Retina (tissue), 1 donor: ENCODE results near the gene SCN3B.

Experiments used
- DNase-seq: peaks from one replicate; pipeline ENCODE4 v3.0.0-alpha.2; 2016

The SCN3B gene

DNA sequence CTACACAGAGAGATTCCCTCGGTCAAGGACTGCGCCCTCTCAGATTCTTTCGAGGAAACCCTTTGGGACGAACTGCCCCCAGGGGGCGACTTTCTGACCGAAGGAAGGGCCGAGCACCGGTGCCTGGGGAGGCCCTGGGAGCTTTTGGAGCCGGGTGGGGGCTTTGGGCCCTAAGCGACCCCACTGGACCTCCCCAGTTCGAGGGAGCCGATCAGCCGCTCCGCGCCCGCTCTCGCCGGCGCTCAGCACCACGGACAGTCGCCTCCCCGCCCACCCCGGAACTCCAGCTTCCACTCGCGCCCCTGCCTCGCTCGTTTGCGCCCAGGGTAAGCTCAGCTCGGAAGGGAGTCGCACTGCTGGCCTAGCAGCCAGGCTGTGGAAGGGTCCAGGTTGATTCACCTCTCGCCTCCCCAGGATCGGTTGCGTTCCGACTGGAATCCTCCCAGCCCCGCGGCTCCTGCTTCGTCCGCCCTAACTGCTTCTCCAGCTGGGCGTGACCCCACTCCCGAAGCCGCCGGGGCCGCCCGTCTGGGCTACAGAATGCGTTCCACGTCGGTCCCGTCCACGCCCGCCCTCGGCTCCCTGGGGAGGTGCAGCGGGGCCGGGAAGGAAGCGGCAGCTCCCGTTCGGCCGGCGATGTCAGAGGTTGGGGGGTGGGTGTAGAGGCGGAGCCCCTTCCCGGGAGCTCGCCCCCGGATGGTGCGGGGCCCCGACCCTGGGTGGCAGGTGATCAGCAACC is 428 bp downstream of the SCN3B start:
- DNase-seq: peak; percentile 91

DNA sequence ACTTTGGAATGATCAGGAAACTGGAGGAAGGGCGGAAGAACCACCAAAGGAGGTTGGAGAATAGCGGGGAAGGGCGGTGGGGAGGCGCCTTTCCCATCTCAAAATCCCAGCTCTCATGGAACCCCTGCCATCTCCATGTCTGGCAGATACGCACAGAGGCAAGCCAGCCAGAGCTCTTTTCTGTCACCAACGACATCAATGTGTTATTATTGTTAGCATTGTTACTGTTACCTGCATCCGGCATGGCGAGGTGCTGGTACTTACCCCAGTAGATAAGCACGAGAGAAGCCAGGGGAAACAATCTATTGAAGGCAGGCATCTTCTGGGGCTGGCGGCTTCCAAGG is 969 bp downstream of the SCN3B start:
- no peak for DNase-seq

DNA sequence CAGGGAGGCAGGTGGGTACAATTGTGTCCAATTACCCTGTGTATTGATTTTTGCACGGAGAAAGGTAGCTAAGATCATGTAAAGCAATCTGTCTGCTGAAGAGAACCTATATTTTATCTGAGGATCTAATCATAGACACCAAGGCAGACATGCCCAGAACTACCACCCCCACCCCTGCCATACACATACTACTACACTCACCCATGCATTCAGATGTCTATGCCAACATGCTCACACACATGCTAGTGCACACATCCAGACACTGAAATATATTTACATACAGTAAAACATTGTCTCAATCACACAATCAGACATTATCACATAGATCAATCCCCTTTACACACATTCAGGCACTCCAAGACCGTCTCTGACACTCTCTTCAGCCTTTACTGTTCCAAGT is 1.8 kb downstream of the SCN3B start:
- DNase-seq: no peak

- no peak for DNase-seq
Observed at GRCh38 chr11:123650901-123651300, 3.5 kb downstream of the SCN3B start.

DNA sequence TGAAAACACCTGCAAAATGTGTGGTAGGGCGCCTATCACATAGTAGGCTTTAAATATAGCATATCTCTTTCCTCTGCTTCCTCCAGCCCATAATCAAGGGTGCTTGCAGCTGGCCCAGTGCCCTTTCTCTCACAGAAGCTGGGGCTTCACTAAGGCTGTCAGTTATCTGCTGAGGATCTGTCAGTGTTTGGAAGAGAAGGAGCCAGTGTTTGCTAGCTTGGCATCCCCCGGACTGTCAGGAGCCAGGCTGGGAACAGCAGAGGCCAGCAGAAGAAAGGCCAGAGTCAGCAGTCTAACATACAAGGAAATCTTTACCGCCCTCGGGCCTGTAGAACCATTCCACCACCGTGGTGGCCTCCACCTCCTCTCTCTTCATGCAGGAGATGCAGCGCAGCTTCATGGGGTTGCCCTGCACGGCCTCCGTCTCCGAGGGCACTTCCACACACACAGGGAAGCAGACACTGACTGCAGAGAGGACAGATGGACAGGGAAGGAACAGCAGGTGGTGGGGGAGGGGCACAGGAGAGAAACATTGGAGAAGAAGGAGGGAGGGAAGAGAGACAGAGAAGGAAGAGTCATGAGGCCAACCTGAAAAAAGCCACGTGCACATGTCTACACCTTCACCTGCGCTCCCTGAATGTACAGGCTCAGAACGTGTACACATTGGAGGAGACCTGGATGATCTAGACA is 9.0 kb downstream of the SCN3B start:
- no peak for DNase-seq

- DNase-seq: no peak
Observed at GRCh38 chr11:123642435-123642834, 12.0 kb downstream of the SCN3B start.

DNA sequence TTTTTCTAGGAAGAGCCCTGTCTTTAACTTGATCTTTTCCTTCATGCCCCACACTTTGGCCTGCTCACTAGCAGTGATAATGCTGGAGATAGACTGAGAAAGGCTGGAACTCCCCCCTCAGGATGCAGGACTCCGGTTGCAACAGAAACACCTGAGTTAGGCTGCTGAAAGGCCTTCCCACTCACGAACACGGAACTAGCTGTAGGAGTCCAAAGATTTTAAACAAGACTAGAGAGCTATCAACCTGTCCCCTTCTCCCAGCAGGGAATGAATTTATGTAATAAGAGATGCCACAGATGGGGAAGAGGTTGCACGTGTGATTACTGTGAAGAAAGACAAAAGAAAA is 13.0 kb downstream of the SCN3B start:
- DNase-seq: no peak

DNA sequence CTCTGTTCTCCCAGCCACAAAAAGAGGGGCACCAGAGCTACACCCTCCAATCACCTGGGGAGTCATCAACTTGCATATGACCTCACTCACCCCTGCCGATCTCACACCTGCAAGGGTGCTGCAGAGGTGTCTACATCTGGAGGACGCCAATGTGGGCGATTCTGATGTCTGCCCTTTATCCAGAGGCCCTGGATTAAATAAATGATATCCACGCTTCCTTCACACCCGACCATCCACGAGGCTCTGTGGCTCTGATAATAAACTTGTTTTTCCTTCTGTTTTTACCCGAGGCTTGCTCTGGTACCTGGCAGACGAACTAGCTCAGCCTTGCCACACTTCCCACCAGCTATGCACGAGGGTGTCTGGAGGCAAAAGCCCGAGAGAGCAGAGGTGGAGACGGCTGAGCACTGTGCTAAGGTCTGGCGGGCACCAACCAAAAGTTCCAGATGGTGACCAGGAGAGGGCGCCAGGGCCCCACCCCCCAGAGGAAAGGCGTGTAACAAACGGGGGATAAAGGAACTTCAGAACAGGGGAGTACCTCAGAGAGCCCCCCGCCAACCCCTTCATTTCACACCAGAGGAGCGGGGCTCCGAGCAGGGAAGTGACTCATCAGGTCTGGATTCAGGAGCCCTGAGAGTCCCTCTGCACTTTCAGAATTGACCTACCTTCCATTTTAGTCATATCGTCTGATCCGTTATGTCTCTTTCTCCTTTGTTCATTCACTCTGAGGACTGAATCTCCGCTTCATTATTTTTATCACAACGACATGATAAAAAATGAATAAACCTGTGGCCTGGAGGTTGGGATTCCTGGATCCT is 13.5 kb downstream of the SCN3B start:
- DNase-seq: peak; percentile 75

DNA sequence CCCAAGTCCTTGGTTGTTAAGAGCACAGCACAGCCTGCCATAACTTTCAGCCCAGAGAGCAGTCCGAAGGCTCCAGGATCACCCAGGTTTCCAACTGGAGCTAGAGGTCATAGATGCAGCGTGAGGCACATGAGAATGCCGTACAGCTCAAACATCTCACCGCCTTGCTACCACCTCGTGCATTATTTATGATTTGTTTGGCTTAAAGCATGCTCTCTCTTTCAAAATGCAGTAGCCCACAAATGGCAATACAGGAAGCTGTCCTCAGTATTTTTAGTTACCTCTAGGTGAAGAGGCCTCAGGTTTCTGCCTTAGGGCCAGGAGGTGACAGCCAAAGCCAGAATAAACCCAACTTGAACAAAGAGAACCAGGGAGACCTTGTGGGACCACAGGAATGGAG is 14.4 kb downstream of the SCN3B start:
- no peak for DNase-seq

DNA sequence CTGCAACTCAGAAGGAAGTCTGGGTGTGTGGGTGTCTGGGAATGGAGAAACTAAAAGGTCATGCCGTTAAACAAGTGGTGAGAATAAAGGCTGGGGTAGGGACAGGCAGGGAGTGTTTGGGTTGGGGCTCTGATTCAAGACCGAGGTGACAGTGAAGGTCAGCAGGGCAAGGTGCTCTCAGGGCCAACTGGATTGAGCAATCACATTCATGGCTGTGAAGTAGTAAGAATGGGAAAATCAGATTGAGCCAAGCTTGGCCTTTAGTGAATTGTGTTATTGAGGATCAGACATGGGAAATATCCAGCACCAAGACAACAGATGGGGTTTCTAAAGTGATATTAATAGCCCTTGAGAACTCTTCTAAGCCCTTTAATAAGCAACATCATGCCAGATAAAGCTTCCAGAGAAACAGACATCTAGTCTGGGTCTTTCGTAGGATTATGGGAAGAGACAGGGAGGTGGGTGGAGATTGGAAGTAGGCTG is 24.3 kb downstream of the SCN3B start:
- no peak for DNase-seq

- no peak for DNase-seq
Observed at GRCh38 chr11:123628936-123629683, 25.3 kb downstream of the SCN3B start.

DNA sequence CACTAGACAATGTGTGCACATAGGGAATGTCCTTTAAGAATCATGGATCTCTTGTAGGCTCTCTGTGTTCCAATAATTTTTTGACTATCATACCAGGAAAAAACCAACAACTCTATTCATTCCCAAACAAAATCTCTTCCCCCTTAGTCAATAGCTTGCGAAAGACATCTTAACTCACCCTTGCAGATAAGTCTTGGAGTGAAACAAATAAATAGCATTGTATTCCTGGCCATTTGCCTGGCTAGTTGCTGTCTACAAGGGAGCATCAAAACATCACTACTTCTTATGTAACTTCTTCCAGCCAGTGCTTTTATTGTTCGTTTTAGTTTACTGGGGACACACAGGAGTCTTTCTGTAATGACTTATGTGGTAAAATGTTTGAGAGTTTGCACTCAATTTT is 29.4 kb downstream of the SCN3B start:
- no peak for DNase-seq

- DNase-seq: no peak
Observed at GRCh38 chr11:123622576-123622975, 31.8 kb downstream of the SCN3B start.

- DNase-seq: no peak
Observed at GRCh38 chr11:123616505-123617198, 37.8 kb downstream of the SCN3B start.

DNA sequence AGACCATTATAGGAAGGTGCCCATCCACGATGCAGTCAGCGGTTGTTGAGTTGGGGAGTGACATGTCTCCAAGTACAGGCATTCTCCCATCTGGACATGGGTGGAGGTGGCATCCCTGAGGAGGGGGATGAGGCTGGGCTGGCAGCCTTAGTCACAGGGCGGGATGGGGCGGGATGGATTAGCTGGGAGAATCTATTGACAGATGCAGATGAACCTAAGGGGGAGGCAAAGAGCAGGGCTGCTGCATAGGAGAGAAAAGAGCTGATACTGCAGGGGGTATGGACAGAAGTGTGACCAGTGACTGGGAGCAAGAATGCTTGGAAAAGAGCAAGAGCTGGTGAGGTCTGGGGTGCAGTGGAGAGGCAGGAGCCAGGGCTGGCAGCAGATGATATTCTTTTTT is 42.7 kb downstream of the SCN3B start:
- DNase-seq: no peak

GRCh38 chr11:123608945-123609344 is 45.5 kb downstream of the SCN3B start:
- DNase-seq: no peak

- no peak for DNase-seq
Observed at GRCh38 chr11:123608371-123608770, 46.1 kb downstream of the SCN3B start.

- no peak for DNase-seq
Observed at GRCh38 chr11:123607781-123608180, 46.6 kb downstream of the SCN3B start.

GRCh38 chr11:123603666-123604065 is 50.8 kb downstream of the SCN3B start:
- no peak for DNase-seq

- DNase-seq: no peak
Observed at GRCh38 chr11:123601743-123602142, 52.7 kb downstream of the SCN3B start.

GRCh38 chr11:123601136-123601535 is 53.3 kb downstream of the SCN3B start:
- DNase-seq: no peak

DNA sequence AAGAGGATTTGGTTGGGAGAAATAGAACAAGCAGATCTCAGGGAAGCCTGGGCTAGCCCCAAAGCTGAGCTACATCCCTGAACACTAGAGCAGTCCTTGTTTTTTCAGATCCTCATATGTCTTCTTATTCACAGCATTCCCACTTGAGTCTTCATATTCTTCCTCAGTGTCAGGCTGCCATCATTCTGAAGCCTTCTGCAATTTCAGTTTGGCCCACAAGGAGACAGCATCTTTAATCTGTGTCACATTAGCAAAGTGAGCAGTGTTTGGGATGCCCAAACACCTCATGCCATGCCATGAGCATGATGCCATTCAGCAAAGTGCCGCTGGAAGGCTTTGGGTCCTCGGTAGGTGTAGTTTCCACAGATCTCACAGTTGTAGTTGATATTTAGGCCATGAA is 56.6 kb downstream of the SCN3B start:
- no peak for DNase-seq

GRCh38 chr11:123594921-123595320 is 59.5 kb downstream of the SCN3B start:
- DNase-seq: no peak
